K562 (cell line): ENCODE data around the gene ARHGEF25. TPM values are rescaled to one million over a fixed set of nuclear protein-coding genes. Genes with fewer than 3 reads are reported as not detected.

Experiments used
- CBFA2T3 ChIP-seq: fragments of 450-650 bp; IDR thresholded peaks from 2 replicates; pipeline ENCODE4 v1.6.1; 2017
- E2F6 ChIP-seq, 2 experiments: IDR thresholded peaks; 2 replicates each; pipeline ENCODE4 v1.6.1; 2011; ENCODE audit warnings: borderline replicate concordance in 1 of 2, control low read depth in 1 of 2, low read depth in 1 of 2, low read length in 1 of 2, mild to moderate bottlenecking in 1 of 2, mixed read lengths in 1 of 2, moderate library complexity in 1 of 2; ENCODE audit not compliant: insufficient read depth in 1 of 2, insufficient read length in 1 of 2, poor library complexity in 1 of 2, severe bottlenecking in 1 of 2; ENCODE audit errors: extremely low read depth in 1 of 2
- KAT8 ChIP-seq: fragments of 450-650 bp; IDR thresholded peaks from 2 replicates; pipeline ENCODE4 v1.6.1; 2016; ENCODE audit warnings: low read depth, mild to moderate bottlenecking
- TAF1 ChIP-seq: IDR thresholded peaks from 2 replicates; pipeline ENCODE4 v1.6.1; 2011; ENCODE audit warnings: mild to moderate bottlenecking, low read length, moderate library complexity; ENCODE audit not compliant: insufficient read depth, control insufficient read depth, severe bottlenecking; ENCODE audit errors: extremely low read depth
- ZBTB33 ChIP-seq: sonication (generic); formaldehyde crosslinking; IDR thresholded peaks from 2 replicates; pipeline ENCODE4 v1.8.1; 2023; ENCODE audit warnings: mild to moderate bottlenecking, missing genetic modification reagents
- ZNF785 ChIP-seq: fragments of 250-450 bp; sonication (Bioruptor Pico); IDR thresholded peaks from 2 replicates; pipeline ENCODE4 v1.4.0; 2020; ENCODE audit warnings: mild to moderate bottlenecking
- polyA plus RNA-seq, 8 experiments: library from polyadenylated mRNA; depleted of rRNA in 4 of 8; stranded (reverse) in 5 of 8; unstranded in 3 of 8; fragments of >200 nt; fragmentation: Nextera tagmentation in 2 of 8; fragmentation: Illumina TruSeq in 1 of 8; extraction: Ambion mirVana in 2 of 8; extraction: Trizol in 1 of 8; gene quantifications; 2 replicates each; pipeline versions ENCODE4 v1.2.1 to v1.2.3, GENCODE V29; 2011 to 2014; ENCODE audit warnings: inconsistent platforms in 1 of 8, missing spikeins in 1 of 8
- total RNA-seq, 7 experiments: library from RNA; depleted of rRNA in 6 of 7; stranded (reverse); fragments of >200 nt in 6 of 7; fragmentation: Illumina TruSeq in 2 of 7; extraction: Trizol in 2 of 7; gene quantifications; 2 replicates each; pipeline versions ENCODE4 v1.2.1 to v1.2.3, GENCODE V29; 2011 to 2021; ENCODE audit warnings: low replicate concordance in 1 of 7
- TF ChIP-seq, protein P1 (sequence below): fragments of 450-650 bp; IDR thresholded peaks from 2 replicates; pipeline ENCODE4 v1.6.1; 2018; ENCODE audit not compliant: partially characterized antibody

The ARHGEF25 gene
- total and polyA plus RNA-seq, 9 of the 15 experiments (the other 6 are each of a cell fraction or from before 2014, with no cell fraction given): 0.13 to 17.3 (median 11.6) TPM

DNA sequence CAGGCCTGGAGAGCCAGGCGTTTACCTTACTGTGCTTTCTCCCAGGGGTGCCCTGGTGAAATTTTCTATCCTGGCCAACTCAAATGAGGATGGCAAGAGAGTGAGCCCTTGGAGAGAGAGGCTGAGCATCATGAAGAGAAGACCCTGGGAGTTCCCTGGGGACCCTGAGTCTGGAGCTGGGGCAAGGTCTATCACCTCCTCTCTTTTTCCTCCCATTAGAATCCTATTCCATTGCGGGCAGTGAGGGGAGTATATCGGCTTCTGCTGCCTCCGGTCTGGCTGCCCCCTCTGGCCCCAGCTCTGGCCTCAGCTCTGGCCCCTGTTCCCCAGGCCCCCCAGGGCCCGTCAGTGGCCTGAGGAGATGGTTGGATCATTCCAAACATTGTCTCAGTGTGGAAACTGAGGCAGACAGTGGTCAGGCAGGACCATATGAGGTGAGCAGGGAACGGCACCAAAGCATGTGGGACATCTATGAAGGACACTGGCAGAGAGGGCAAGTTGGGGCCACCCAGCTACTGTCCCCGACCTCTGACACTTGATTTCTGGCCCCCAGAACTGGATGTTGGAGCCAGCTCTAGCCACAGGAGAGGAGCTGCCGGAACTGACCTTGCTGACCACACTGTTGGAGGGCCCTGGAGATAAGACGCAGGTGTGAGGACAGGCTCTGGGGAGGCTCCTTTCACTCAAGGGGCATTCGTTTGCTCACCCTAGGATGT is 1.6 kb downstream of the ARHGEF25 start (continued):
- TF ChIP-seq ZBTB33 (CRISPR knock-in tag) (no peak), TAF1 (no peak), ZNF785 (CRISPR knock-in tag) (no peak), E2F6 (IDR thresholded peaks at IDR 0.05; ENCODE audit: borderline replicate concordance in 1 of 2, extremely low read depth in 1 of 2, insufficient read depth in 1 of 2, insufficient read length in 1 of 2, low read depth in 1 of 2, low read length in 1 of 2, poor library complexity in 1 of 2, severe bottlenecking in 1 of 2) (peak in 1 of 2 experiments; percentile 52), KAT8 (no peak), CBFA2T3 (peak; percentile 36)
- TF ChIP-seq, protein P1, sequence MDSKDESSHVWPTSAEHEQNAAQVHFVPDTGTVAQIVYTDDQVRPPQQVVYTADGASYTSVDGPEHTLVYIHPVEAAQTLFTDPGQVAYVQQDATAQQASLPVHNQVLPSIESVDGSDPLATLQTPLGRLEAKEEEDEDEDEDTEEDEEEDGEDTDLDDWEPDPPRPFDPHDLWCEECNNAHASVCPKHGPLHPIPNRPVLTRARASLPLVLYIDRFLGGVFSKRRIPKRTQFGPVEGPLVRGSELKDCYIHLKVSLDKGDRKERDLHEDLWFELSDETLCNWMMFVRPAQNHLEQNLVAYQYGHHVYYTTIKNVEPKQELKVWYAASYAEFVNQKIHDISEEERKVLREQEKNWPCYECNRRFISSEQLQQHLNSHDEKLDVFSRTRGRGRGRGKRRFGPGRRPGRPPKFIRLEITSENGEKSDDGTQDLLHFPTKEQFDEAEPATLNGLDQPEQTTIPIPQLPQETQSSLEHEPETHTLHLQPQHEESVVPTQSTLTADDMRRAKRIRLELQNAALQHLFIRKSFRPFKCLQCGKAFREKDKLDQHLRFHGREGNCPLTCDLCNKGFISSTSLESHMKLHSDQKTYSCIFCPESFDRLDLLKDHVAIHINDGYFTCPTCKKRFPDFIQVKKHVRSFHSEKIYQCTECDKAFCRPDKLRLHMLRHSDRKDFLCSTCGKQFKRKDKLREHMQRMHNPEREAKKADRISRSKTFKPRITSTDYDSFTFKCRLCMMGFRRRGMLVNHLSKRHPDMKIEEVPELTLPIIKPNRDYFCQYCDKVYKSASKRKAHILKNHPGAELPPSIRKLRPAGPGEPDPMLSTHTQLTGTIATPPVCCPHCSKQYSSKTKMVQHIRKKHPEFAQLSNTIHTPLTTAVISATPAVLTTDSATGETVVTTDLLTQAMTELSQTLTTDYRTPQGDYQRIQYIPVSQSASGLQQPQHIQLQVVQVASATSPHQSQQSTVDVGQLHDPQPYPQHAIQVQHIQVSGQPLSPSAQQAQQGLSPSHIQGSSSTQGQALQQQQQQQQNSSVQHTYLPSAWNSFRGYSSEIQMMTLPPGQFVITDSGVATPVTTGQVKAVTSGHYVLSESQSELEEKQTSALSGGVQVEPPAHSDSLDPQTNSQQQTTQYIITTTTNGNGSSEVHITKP: peak; percentile 61
